Endothelial cell of umbilical vein (primary cell): ENCODE measurements around the gene CHSY1. TPM values are rescaled to one million over a fixed set of nuclear protein-coding genes. Genes with fewer than 3 reads are reported as not detected.

Experiments used
- BruUV-seq: library from RNA; stranded (reverse); fragments of 400-500 nt; replicated peaks from 2 replicates; lab custom pipeline; 2021; lab: Mats Ljungman, UMichigan
- CTCF ChIA-PET: fragments of 300-600, 350-600 bp; sonication (Branson Sonifier 250); formaldehyde crosslinking; loops from one replicate; lab custom pipeline; 2021; ENCODE audit warnings: antibody characterized with exemption, inconsistent platforms; lab: Charles Lee
- POLR2A ChIA-PET: fragments of 300-600, 350-600 bp; sonication (Branson Sonifier 250); formaldehyde crosslinking; loops from one replicate; lab custom pipeline; 2021; ENCODE audit warnings: antibody characterized with exemption, inconsistent platforms; lab: Charles Lee
- DNase-seq: peaks from one replicate; pipeline ENCODE4 v3.0.0-alpha.2; 2011; ENCODE audit warnings: low read depth, low spot score
- FAIRE-seq: peaks from 2 replicates; lab custom pipeline; 2011; peaks lifted over from hg19 to GRCh38; lab: Jason Lieb, UNC
- H2AFZ ChIP-seq: 2 replicates; pipeline ENCODE4 v1.6.0; 2012; ENCODE audit warnings: low read depth, low read length, control low read depth, inconsistent platforms
- H3K27ac ChIP-seq: 2 replicates; pipeline ENCODE4 v1.5.1; 2011; ENCODE audit warnings: low read depth, mild to moderate bottlenecking, control low read depth, low read length, moderate library complexity; ENCODE audit not compliant: insufficient read depth
- H3K27me3 ChIP-seq, 2 experiments: 2 replicates each; pipeline versions ENCODE4 v1.6.0 to v1.6.1; 2011; ENCODE audit warnings: low read length in 2 of 2, mixed read lengths in 1 of 2; ENCODE audit not compliant: control insufficient read depth in 2 of 2, insufficient read depth in 2 of 2
- H3K36me3 ChIP-seq, 2 experiments: 2 replicates in 1 of 2; 3 replicates in 1 of 2; pipeline ENCODE4 v1.5.1; 2011; ENCODE audit warnings: low read length in 2 of 2, mild to moderate bottlenecking in 1 of 2, moderate library complexity in 1 of 2; ENCODE audit not compliant: control insufficient read depth in 2 of 2, insufficient read depth in 2 of 2; ENCODE audit errors: extremely low read depth in 1 of 2
- H3K4me1 ChIP-seq: 3 replicates; pipeline ENCODE4 v1.5.1; 2011; ENCODE audit warnings: mild to moderate bottlenecking, low read length; ENCODE audit not compliant: control insufficient read depth, insufficient read depth; ENCODE audit errors: extremely low read depth
- H3K4me2 ChIP-seq: 2 replicates; pipeline ENCODE4 v1.6.1; 2011; ENCODE audit warnings: low read length, control low read depth, mixed read lengths; ENCODE audit not compliant: insufficient read depth
- H3K4me3 ChIP-seq, 3 experiments: fragments of 200-600 bp in 1 of 3; sonication (generic), shearing (Covaris generic) in 1 of 3; replicated peaks in 1 of 3; 2 replicates each; pipeline ENCODE4 v1.5.1; 2011 to 2016; ENCODE audit warnings: control low read depth in 3 of 3, low read length in 3 of 3, mild to moderate bottlenecking in 2 of 3, inconsistent platforms in 1 of 3, low read depth in 1 of 3, moderate library complexity in 1 of 3; ENCODE audit not compliant: insufficient read depth in 1 of 3
- H3K79me2 ChIP-seq: 2 replicates; pipeline ENCODE4 v1.6.0; 2012; ENCODE audit warnings: low read length, inconsistent platforms; ENCODE audit not compliant: control insufficient read depth, insufficient read depth
- H3K9ac ChIP-seq: replicated peaks from 2 replicates; pipeline ENCODE3; 2011; ENCODE audit warnings: low read length, control low read depth; ENCODE audit not compliant: insufficient read depth; ENCODE audit errors: extremely low read depth
- H3K9me1 ChIP-seq: replicated peaks from 3 replicates; pipeline ENCODE4 v1.6.0; 2011; ENCODE audit warnings: mild to moderate bottlenecking, low read length; ENCODE audit not compliant: control insufficient read depth, insufficient read depth; ENCODE audit errors: extremely low read depth
- H3K9me3 ChIP-seq: replicated peaks from 2 replicates; pipeline ENCODE4 v1.5.1; 2012; ENCODE audit warnings: low read length, inconsistent platforms; ENCODE audit not compliant: control insufficient read depth, insufficient read depth
- H4K20me1 ChIP-seq: replicated peaks from 2 replicates; pipeline ENCODE3; 2011; ENCODE audit warnings: mild to moderate bottlenecking, low read length; ENCODE audit not compliant: control insufficient read depth, insufficient read depth; ENCODE audit errors: extremely low read depth
- EZH2 ChIP-seq: IDR thresholded peaks from 2 replicates; pipeline ENCODE4 v1.6.1; 2012; ENCODE audit warnings: borderline replicate concordance, low read depth, mild to moderate bottlenecking, moderate library complexity, low read length, inconsistent platforms; ENCODE audit not compliant: severe bottlenecking
- FOS ChIP-seq: IDR thresholded peaks from 2 replicates; pipeline ENCODE4 v1.6.1; 2011; ENCODE audit warnings: mild to moderate bottlenecking, low read length, moderate library complexity, borderline replicate concordance; ENCODE audit not compliant: insufficient read depth
- GATA2 ChIP-seq: IDR thresholded peaks from 2 replicates; pipeline ENCODE4 v1.7.0; 2011; ENCODE audit warnings: low read depth, mild to moderate bottlenecking, moderate library complexity, mixed read lengths, low read length; ENCODE audit not compliant: insufficient read length, insufficient read depth
- JUN ChIP-seq: IDR thresholded peaks from 2 replicates; pipeline ENCODE4 v1.6.1; 2011; ENCODE audit warnings: borderline replicate concordance, low read depth; ENCODE audit not compliant: insufficient read length, insufficient read depth
- MYC ChIP-seq: IDR thresholded peaks from one replicate; pipeline ENCODE4 v1.6.1; 2011; ENCODE audit warnings: mild to moderate bottlenecking, low read depth, low read length
- POLR2A ChIP-seq: IDR thresholded peaks from 2 replicates; pipeline ENCODE4 v1.6.1; 2012; ENCODE audit warnings: low read depth, mild to moderate bottlenecking, control low read depth, low read length
- POLR2AphosphoS5 ChIP-seq: IDR thresholded peaks from 2 replicates; pipeline ENCODE4 v1.6.1; 2012; ENCODE audit warnings: low read depth, mild to moderate bottlenecking, control low read depth, low read length, moderate library complexity; ENCODE audit not compliant: insufficient read depth
- dilution Hi-C: fragments of 300-500 bp; cut with MboI; formaldehyde crosslinking; loops from one replicate; pipeline ENCODE4 v1.15.0; 2019; ENCODE audit warnings: low sequenced_read_pairs; ENCODE audit not compliant: extremely low pct_ligation_motif_present
- intact Hi-C: fragments of 100-400 bp; cut with micrococcal nuclease; formaldehyde crosslinking; loops from one replicate; pipeline ENCODE4 v1.10.0; 2022
- polyA plus RNA-seq, 4 experiments: library from polyadenylated mRNA; depleted of rRNA in 3 of 4; stranded (reverse) in 3 of 4; unstranded in 1 of 4; fragments of >200 nt; gene quantifications; 2 replicates each; pipeline versions ENCODE4 v1.2.1 to v1.2.3, GENCODE V29; 2011 to 2012; ENCODE audit warnings: missing spikeins in 1 of 4
- total RNA-seq: library from RNA; stranded (reverse); gene quantifications from 2 replicates; pipeline ENCODE4 v1.2.3, GENCODE V29; 2021
- TF ChIP-seq, protein P1 (sequence below): IDR thresholded peaks from 2 replicates; pipeline ENCODE4 v1.6.1; 2011; ENCODE audit not compliant: insufficient read depth, insufficient read length

Gene CHSY1
- total and polyA plus RNA-seq, 2 donors (not counting 3 experiments of a cell fraction or from before 2014, with no cell fraction given): 23.7 to 50.8 TPM

- Histone ChIP-seq H3K27ac (no peak overlapping the region), H3K79me2 (peaks cover 95% of the 10 kb centered on the region), H4K20me1 (peaks cover 12% of the 10 kb centered on the region), H3K4me1 (peaks cover 57% of the 10 kb centered on the region), H3K4me2 (peak overlapping the region; percentile 64), H3K9me3 (no peaks in the 10 kb centered on the region), H3K4me3 (peak overlapping the region in 1 of 3 experiments; percentile 9), H3K27me3 (no peaks in the 10 kb centered on the region), H2AFZ (no peak overlapping the region), H3K9ac (no peak overlapping the region), H3K9me1 (no peaks in the 10 kb centered on the region), H3K36me3 (no peaks in the 10 kb centered on the region)
- intact Hi-C loops: no loop called here
- peak; percentile 61 for DNase-seq
- FAIRE-seq: peak; percentile 85
- no TSS peak for BruUV-seq
- ChIA-PET POLR2A (no interaction called here), CTCF (interaction anchor here (1.2 to 1.4 kb wide), 2 partner anchors 9 to 118 kb away, joined by 3 read pairs; no protein-coding TSS in a partner anchor)
- TF ChIP-seq EZH2: no peak
- no peak for TF ChIP-seq FOS
- dilution Hi-C loops: no loop called here
These were observed 5.5 kb downstream of the CHSY1 start for GRCh38 chr15:101246391-101246790.

DNA sequence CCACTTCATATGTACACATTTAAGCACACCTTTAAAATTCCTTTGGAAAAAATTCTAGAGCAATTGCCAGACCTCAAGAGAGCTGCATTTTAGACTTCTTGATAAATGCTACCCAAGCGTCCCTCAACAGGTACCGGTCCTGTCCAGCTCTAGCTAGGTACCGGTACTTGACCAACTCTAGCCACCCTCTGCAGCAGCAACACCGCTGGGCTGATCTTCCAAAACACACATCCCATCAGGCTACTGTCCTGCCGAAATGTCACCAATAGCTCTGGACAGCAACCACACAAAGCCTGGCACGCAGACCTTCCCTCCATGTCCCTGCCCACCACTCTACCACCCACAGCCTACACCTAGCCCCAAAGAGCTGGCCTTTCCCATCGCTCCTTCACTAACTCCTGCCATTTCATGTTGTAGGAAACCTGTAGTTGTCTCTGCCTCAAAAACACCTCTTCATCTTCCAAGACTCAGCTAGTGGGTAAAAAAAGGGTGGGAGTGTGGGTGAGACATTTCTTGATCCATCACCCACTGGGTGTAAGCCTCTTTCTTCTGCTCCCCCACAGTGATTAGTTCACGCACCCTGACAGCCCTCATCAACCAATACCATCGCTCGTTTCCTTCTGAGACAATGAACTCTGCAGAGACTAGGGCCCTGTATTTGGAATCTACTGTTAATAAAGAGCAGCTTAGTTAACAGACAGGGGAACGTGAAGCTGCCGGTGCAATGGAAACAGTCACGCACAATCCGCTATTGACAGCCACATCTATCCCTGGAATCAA is 6.8 kb downstream of the CHSY1 start:
- CTCF ChIA-PET: interaction anchor here (0.6 to 1.4 kb wide), 6 partner anchors 9 to 229 kb away, joined by 3 to 6 read pairs (median 4); no protein-coding TSS in a partner anchor
- BruUV-seq: no TSS peak
- Histone ChIP-seq H3K27me3 (no peaks in the 10 kb centered on the region), H3K4me3 (no peak overlapping the region), H2AFZ (no peak overlapping the region), H3K27ac (no peak overlapping the region), H3K9me1 (no peaks in the 10 kb centered on the region), H3K9ac (no peak overlapping the region), H3K4me1 (peaks cover 53% of the 10 kb centered on the region), H3K4me2 (no peak overlapping the region), H3K9me3 (no peaks in the 10 kb centered on the region), H3K36me3 (no peaks in the 10 kb centered on the region), H4K20me1 (peaks cover 18% of the 10 kb centered on the region), H3K79me2 (peaks cover 97% of the 10 kb centered on the region)
- TF ChIP-seq MYC (no peak), JUN (no peak), GATA2 (no peak), POLR2A (no peak), POLR2AphosphoS5 (no peak)
- TF ChIP-seq, protein P1, sequence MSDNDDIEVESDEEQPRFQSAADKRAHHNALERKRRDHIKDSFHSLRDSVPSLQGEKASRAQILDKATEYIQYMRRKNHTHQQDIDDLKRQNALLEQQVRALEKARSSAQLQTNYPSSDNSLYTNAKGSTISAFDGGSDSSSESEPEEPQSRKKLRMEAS: no peak
- dilution Hi-C loops: loop anchor here (5.0 kb wide), 1 partner anchor 38 kb away; no protein-coding TSS in a partner anchor
- POLR2A ChIA-PET: interaction anchor here (1.5 kb wide), 1 partner anchor 68 kb away, joined by 3 read pairs; no protein-coding TSS in a partner anchor
- DNase-seq (no peak), FAIRE-seq (no peak)
- intact Hi-C loops: no loop called here
